ENCODE data around the gene NHSL2. TPM values are rescaled to one million over a fixed set of nuclear protein-coding genes. Genes with fewer than 3 reads are reported as not detected.

Gene NHSL2
- total and polyA plus RNA-seq, 8 donors, result 0.59 to 3.9 (median 0.95) TPM

- 0 to 16% methylated on average over 46 of the region's 46 CpGs for WGBS, 2 donors
- Histone ChIP-seq H3K4me1 (peaks cover 0 to 4% (median 0%) of the 10 kb centered on the region in 3 donors), H3K9me3 (no peaks in the 10 kb centered on the region), H3K27me3 (peaks cover 0 to 5% (median 0%) of the 10 kb centered on the region in 4 donors), H3K36me3 (no peaks in the 10 kb centered on the region), H3K27ac (peak within 1 kb of the TSS; percentile 51 to 77 (median 71)), H3K4me3 (peak within 1 kb of the TSS; percentile 41 to 51 (median 48))
- DNase-seq (peak; percentile 82 to 92 (median 90)), ATAC-seq (peak; percentile 95 to 99 (median 98)), FAIRE-seq (peak; percentile 79)
- TF ChIP-seq, protein P1, sequence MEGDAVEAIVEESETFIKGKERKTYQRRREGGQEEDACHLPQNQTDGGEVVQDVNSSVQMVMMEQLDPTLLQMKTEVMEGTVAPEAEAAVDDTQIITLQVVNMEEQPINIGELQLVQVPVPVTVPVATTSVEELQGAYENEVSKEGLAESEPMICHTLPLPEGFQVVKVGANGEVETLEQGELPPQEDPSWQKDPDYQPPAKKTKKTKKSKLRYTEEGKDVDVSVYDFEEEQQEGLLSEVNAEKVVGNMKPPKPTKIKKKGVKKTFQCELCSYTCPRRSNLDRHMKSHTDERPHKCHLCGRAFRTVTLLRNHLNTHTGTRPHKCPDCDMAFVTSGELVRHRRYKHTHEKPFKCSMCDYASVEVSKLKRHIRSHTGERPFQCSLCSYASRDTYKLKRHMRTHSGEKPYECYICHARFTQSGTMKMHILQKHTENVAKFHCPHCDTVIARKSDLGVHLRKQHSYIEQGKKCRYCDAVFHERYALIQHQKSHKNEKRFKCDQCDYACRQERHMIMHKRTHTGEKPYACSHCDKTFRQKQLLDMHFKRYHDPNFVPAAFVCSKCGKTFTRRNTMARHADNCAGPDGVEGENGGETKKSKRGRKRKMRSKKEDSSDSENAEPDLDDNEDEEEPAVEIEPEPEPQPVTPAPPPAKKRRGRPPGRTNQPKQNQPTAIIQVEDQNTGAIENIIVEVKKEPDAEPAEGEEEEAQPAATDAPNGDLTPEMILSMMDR (IDR thresholded peaks at IDR 0.05), result no peak
- intact Hi-C loops (cut with DNase I), result no loop called here
These were observed 270.8 kb downstream of the NHSL2 start, which contains the start of gene PIN4 for GRCh38 chrX:72181178-72182125. TSS of gene PIN4 (plus strand) at chrX:72181757. CDS start at chrX:72181786, 29 bp downstream.

DNA sequence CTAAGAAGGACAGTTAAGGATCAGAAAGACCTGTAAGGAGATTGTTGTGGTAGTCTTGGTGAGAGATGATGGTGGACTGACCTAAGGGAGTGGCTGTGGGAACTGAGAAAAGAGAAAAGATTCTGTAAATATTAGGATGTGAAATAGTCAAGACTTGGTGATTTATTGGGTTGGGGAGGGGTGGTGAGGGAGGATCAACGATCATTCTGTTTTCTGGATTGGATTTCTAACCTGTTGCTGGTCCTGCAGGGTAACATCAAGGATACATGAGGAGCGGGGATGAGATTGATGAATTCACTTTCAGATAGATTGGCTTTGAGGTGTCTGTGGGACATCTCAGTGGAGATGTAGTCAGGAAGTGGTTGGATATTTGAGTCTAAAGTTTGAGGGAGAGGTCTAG, 272.3 kb downstream of the NHSL2 start:
- Histone ChIP-seq H3K27ac (no peak overlapping the region), H3K4me1 (peaks cover 0 to 4% (median 0%) of the 10 kb centered on the region in 3 donors), H3K36me3 (no peaks in the 10 kb centered on the region), H3K4me3 (no peak overlapping the region), H3K27me3 (peaks cover 0 to 5% (median 0%) of the 10 kb centered on the region in 4 donors), H3K9me3 (no peaks in the 10 kb centered on the region)
- 67 to 74% methylated on average over 2 of the region's 2 CpGs for WGBS, 2 donors
- ATAC-seq, result no peak
- no peak for FAIRE-seq
- TF ChIP-seq, protein P1 (IDR thresholded peaks at IDR 0.05), result no peak
- no peak for DNase-seq
- intact Hi-C loops (cut with DNase I), result no loop called here

- H3K27me3 ChIP-seq, result no peaks in the 10 kb centered on the region
- intact Hi-C loops (cut with DNase I), result no loop called here
- H3K4me1 ChIP-seq, result no peaks in the 10 kb centered on the region
- no peak overlapping the region for H3K27ac ChIP-seq
- H3K4me3 ChIP-seq, result no peak overlapping the region
- ATAC-seq, result no peak
- no peaks in the 10 kb centered on the region for H3K36me3 ChIP-seq
- FAIRE-seq, result no peak
- TF ChIP-seq, protein P1 (IDR thresholded peaks at IDR 0.05), result no peak
- no peaks in the 10 kb centered on the region for H3K9me3 ChIP-seq
- WGBS, 2 donors, result 81 to 91% methylated on average over 7 of the region's 7 CpGs
- no peak for DNase-seq
These were observed 291.3 kb downstream of the NHSL2 start for GRCh38 chrX:72201836-72202536.

Other genes starting within 250 kb of the NHSL2 start
- gene CXorf49, start 192.6 kb upstream of the NHSL2 start, total RNA-seq, result not detected
- gene CXorf49, start 192.6 kb upstream of the NHSL2 start, polyA plus RNA-seq, result not detected
- not detected for gene CXorf49B, start 147.5 kb upstream of the NHSL2 start, total RNA-seq
- gene CXorf49B, start 147.5 kb upstream of the NHSL2 start, polyA plus RNA-seq, result not detected
- 1 to 10 TPM in 3 of 6 donors, under 1 TPM in 3; 0.51 to 3.4 (median 1.6) TPM for gene RTL5, start 221.1 kb downstream of the NHSL2 start, total RNA-seq
- gene RTL5, start 221.1 kb downstream of the NHSL2 start, polyA plus RNA-seq, result 1 to 10 TPM; 2.2 to 8.6 TPM

All from pancreas (tissue), 10 donors.